ENCODE data around the gene OXSR1. TPM values are rescaled to one million over a fixed set of nuclear protein-coding genes. Genes with fewer than 3 reads are reported as not detected.

The OXSR1 gene
- total and polyA plus RNA-seq, 2 experiments from 2014 or later = 16.0 to 41.1 TPM

DNA sequence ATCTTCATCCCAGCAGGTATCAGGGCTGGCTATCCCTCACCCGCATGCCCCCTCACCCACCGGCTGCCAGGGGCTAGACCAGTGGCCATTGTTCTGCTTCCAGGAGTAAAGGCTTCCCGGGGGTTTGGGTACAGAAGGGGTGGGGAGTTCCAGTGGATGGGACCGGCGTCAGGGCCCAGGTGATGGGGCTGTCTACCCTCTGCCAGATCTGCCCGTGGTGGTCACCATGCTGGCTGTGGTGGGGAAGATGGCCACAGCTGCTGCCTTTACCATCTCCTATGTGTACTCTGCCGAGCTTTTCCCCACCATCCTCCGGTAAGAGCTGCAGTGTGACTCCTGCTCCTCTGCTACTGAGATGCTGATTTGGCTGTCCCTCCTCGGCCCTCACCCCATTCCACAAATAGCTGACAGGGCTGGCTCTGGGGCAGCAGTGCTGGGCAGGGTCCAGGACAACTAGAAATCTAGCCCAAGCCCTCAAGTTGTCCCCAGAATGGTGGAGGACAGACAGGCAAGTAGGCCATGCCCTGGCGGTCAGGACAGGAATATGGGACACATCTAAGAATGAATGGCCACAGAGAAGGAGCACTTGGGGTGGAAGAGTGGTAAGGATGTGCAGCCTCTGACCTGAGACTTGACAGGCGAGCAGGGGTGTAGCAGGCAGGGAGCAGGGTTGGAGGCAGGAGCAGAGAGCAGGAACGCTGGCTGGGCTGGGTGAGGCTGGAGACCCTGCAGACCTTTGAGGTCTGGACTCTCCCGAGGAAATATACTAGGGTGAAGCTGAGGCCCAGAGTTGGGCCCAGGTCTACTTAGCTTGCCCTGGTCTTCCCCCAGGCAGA is 111.0 kb downstream of the OXSR1 start:
- no peaks in the 10 kb centered on the region for H3K9me2 ChIP-seq (ENCODE audit: insufficient read depth)
- no peak overlapping the region for H3K27ac ChIP-seq (ENCODE audit: low read depth)
- H3K36me3 ChIP-seq (ENCODE audit: insufficient read depth) = no peaks in the 10 kb centered on the region
- Mint-ChIP-seq H3K27me3 (ENCODE audit: insufficient read depth, low read depth, poor library complexity) (peaks cover 2% of the 10 kb centered on the region), H3K36me3 (ENCODE audit: low read depth) (no peaks in the 10 kb centered on the region), H3K4me1 (no peaks in the 10 kb centered on the region), H3K27ac (no peak overlapping the region), H3K4me3 (no peak overlapping the region), H3K9me3 (no peaks in the 10 kb centered on the region)
- H3F3A ChIP-seq (replicated peaks; ENCODE audit: low read depth) = no peaks in the 10 kb centered on the region
- ATAC-seq (no peak), DNase-seq (ENCODE audit: low spot score) (no peak)
- no peak overlapping the region for H2AFZ ChIP-seq
- H3K4me3 ChIP-seq = no peak overlapping the region
- H4K20me1 ChIP-seq (replicated peaks; ENCODE audit: insufficient read depth) = no peaks in the 10 kb centered on the region
- no peaks in the 10 kb centered on the region for H3K79me2 ChIP-seq (replicated peaks; ENCODE audit: insufficient read depth)
- H3K4me1 ChIP-seq (ENCODE audit: insufficient read depth) = no peaks in the 10 kb centered on the region
- no peak overlapping the region for H3K4me2 ChIP-seq
- H3K27me3 ChIP-seq (ENCODE audit: insufficient read depth) = no peaks in the 10 kb centered on the region
- TF ChIP-seq ETS1 (IDR thresholded peaks at IDR 0.05) = no peak
- TF ChIP-seq CTCF (conservative IDR thresholded peaks at IDR 0.05; ENCODE audit: low read depth in 2 of 2) = no peak
- TF ChIP-seq, protein P1, sequence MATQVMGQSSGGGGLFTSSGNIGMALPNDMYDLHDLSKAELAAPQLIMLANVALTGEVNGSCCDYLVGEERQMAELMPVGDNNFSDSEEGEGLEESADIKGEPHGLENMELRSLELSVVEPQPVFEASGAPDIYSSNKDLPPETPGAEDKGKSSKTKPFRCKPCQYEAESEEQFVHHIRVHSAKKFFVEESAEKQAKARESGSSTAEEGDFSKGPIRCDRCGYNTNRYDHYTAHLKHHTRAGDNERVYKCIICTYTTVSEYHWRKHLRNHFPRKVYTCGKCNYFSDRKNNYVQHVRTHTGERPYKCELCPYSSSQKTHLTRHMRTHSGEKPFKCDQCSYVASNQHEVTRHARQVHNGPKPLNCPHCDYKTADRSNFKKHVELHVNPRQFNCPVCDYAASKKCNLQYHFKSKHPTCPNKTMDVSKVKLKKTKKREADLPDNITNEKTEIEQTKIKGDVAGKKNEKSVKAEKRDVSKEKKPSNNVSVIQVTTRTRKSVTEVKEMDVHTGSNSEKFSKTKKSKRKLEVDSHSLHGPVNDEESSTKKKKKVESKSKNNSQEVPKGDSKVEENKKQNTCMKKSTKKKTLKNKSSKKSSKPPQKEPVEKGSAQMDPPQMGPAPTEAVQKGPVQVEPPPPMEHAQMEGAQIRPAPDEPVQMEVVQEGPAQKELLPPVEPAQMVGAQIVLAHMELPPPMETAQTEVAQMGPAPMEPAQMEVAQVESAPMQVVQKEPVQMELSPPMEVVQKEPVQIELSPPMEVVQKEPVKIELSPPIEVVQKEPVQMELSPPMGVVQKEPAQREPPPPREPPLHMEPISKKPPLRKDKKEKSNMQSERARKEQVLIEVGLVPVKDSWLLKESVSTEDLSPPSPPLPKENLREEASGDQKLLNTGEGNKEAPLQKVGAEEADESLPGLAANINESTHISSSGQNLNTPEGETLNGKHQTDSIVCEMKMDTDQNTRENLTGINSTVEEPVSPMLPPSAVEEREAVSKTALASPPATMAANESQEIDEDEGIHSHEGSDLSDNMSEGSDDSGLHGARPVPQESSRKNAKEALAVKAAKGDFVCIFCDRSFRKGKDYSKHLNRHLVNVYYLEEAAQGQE (IDR thresholded peaks at IDR 0.05; ENCODE audit: unreplicated experiment) = no peak
- no peak for TF ChIP-seq EZH2phosphoT487 (IDR thresholded peaks at IDR 0.05; ENCODE audit: unreplicated experiment)
- TF ChIP-seq, protein P2, sequence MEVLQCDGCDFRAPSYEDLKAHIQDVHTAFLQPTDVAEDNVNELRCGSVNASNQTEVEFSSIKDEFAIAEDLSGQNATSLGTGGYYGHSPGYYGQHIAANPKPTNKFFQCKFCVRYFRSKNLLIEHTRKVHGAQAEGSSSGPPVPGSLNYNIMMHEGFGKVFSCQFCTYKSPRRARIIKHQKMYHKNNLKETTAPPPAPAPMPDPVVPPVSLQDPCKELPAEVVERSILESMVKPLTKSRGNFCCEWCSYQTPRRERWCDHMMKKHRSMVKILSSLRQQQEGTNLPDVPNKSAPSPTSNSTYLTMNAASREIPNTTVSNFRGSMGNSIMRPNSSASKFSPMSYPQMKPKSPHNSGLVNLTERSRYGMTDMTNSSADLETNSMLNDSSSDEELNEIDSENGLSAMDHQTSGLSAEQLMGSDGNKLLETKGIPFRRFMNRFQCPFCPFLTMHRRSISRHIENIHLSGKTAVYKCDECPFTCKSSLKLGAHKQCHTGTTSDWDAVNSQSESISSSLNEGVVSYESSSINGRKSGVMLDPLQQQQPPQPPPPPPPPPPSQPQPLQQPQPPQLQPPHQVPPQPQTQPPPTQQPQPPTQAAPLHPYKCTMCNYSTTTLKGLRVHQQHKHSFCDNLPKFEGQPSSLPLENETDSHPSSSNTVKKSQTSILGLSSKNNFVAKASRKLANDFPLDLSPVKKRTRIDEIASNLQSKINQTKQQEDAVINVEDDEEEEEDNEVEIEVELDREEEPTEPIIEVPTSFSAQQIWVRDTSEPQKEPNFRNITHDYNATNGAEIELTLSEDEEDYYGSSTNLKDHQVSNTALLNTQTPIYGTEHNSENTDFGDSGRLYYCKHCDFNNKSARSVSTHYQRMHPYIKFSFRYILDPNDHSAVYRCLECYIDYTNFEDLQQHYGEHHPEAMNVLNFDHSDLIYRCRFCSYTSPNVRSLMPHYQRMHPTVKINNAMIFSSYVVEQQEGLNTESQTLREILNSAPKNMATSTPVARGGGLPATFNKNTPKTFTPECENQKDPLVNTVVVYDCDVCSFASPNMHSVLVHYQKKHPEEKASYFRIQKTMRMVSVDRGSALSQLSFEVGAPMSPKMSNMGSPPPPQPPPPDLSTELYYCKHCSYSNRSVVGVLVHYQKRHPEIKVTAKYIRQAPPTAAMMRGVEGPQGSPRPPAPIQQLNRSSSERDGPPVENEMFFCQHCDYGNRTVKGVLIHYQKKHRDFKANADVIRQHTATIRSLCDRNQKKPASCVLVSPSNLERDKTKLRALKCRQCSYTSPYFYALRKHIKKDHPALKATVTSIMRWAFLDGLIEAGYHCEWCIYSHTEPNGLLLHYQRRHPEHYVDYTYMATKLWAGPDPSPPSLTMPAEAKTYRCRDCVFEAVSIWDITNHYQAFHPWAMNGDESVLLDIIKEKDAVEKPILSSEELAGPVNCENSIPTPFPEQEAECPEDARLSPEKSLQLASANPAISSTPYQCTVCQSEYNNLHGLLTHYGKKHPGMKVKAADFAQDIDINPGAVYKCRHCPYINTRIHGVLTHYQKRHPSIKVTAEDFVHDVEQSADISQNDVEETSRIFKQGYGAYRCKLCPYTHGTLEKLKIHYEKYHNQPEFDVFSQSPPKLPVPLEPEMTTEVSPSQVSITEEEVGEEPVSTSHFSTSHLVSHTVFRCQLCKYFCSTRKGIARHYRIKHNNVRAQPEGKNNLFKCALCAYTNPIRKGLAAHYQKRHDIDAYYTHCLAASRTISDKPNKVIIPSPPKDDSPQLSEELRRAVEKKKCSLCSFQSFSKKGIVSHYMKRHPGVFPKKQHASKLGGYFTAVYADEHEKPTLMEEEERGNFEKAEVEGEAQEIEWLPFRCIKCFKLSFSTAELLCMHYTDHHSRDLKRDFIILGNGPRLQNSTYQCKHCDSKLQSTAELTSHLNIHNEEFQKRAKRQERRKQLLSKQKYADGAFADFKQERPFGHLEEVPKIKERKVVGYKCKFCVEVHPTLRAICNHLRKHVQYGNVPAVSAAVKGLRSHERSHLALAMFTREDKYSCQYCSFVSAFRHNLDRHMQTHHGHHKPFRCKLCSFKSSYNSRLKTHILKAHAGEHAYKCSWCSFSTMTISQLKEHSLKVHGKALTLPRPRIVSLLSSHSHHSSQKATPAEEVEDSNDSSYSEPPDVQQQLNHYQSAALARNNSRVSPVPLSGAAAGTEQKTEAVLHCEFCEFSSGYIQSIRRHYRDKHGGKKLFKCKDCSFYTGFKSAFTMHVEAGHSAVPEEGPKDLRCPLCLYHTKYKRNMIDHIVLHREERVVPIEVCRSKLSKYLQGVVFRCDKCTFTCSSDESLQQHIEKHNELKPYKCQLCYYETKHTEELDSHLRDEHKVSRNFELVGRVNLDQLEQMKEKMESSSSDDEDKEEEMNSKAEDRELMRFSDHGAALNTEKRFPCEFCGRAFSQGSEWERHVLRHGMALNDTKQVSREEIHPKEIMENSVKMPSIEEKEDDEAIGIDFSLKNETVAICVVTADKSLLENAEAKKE (CRISPR knock-in tag; IDR thresholded peaks at IDR 0.05) = no peak
- TF ChIP-seq POLR2AphosphoS5 (IDR thresholded peaks at IDR 0.05; ENCODE audit: low read depth) = no peak
- TF ChIP-seq ZNF331 (CRISPR knock-in tag; IDR thresholded peaks at IDR 0.05; ENCODE audit: low read depth) = no peak
- no peak for TF ChIP-seq JUNB (IDR thresholded peaks at IDR 0.05; ENCODE audit: unreplicated experiment)
- no peak for TF ChIP-seq EZH2 (IDR thresholded peaks at IDR 0.05; ENCODE audit: low read depth, unreplicated experiment)
- TF ChIP-seq NANOG (IDR thresholded peaks at IDR 0.05; ENCODE audit: borderline replicate concordance) = no peak
- TF ChIP-seq CREB1 (CRISPR knock-in tag; IDR thresholded peaks at IDR 0.05; ENCODE audit: low read depth) = no peak
- TF ChIP-seq ZNF114 (CRISPR knock-in tag; IDR thresholded peaks at IDR 0.05) = no peak
- no peak for TF ChIP-seq STAT1 (IDR thresholded peaks at IDR 0.05; ENCODE audit: unreplicated experiment)
